ENCODE measurements around the gene XPR1. TPM values are rescaled to one million over a fixed set of nuclear protein-coding genes. Genes with fewer than 3 reads are reported as not detected.

The XPR1 gene
- total RNA-seq, 1 donor from 2014 or later = 71.8 TPM

- DNase-seq (ENCODE audit: low spot score) = no peak
- Mint-ChIP-seq H3K27ac (ENCODE audit: unreplicated experiment) (no peak overlapping the region), H3K36me3 (ENCODE audit: low read depth, unreplicated experiment) (no peaks in the 10 kb centered on the region), H3K27me3 (ENCODE audit: unreplicated experiment) (peaks cover 2% of the 10 kb centered on the region), H3K4me1 (ENCODE audit: unreplicated experiment) (peaks cover 19% of the 10 kb centered on the region), H3K4me3 (ENCODE audit: unreplicated experiment) (no peak overlapping the region), H3K9me3 (ENCODE audit: unreplicated experiment) (no peaks in the 10 kb centered on the region)
- TF ChIP-seq CTCF (IDR thresholded peaks at IDR 0.05; ENCODE audit: unreplicated experiment) = no peak
These were observed 1.5 kb downstream of the XPR1 start for GRCh38 chr1:180633057-180634056.

GRCh38 chr1:180636138-180636537 lies 4.3 kb downstream of the XPR1 start:
- no peaks in the 10 kb centered on the region for H3K27me3 Mint-ChIP-seq (ENCODE audit: unreplicated experiment)
- no peak for DNase-seq (ENCODE audit: low spot score)
- peaks cover 14% of the 10 kb centered on the region for H3K4me1 Mint-ChIP-seq (ENCODE audit: unreplicated experiment)
- no peak for TF ChIP-seq CTCF (IDR thresholded peaks at IDR 0.05; ENCODE audit: unreplicated experiment)
- no peaks in the 10 kb centered on the region for H3K36me3 Mint-ChIP-seq (ENCODE audit: low read depth, unreplicated experiment)
- no peak overlapping the region for H3K4me3 Mint-ChIP-seq (ENCODE audit: unreplicated experiment)
- H3K27ac Mint-ChIP-seq (ENCODE audit: unreplicated experiment) = no peak overlapping the region
- H3K9me3 Mint-ChIP-seq (ENCODE audit: unreplicated experiment) = no peaks in the 10 kb centered on the region

DNA sequence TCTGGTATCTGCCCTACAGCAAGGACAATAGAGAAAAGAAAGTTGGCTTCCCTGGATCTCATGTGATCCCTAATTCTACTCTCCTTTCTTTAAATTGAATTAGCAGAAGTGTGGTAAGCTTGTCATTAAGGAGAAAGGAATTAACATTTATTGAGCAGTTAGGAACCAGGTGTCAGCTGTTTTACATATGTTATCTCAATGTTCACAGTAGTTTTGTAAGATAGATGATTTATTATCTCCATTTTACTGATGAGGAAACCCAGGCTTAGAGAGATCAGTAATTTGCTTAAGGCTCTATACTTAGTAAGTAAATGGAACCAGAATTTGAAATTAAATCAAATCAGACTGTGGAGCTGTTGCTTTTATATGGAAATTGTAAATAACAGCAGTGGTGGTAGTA lies 8.0 kb downstream of the XPR1 start:
- no peaks in the 10 kb centered on the region for H3K27me3 Mint-ChIP-seq (ENCODE audit: unreplicated experiment)
- H3K27ac Mint-ChIP-seq (ENCODE audit: unreplicated experiment) = no peak overlapping the region
- DNase-seq (ENCODE audit: low spot score) = no peak
- H3K36me3 Mint-ChIP-seq (ENCODE audit: low read depth, unreplicated experiment) = no peaks in the 10 kb centered on the region
- no peak overlapping the region for H3K4me3 Mint-ChIP-seq (ENCODE audit: unreplicated experiment)
- peaks cover 14% of the 10 kb centered on the region for H3K4me1 Mint-ChIP-seq (ENCODE audit: unreplicated experiment)
- no peaks in the 10 kb centered on the region for H3K9me3 Mint-ChIP-seq (ENCODE audit: unreplicated experiment)
- TF ChIP-seq CTCF (IDR thresholded peaks at IDR 0.05; ENCODE audit: unreplicated experiment) = no peak

- DNase-seq (ENCODE audit: low spot score) = no peak
- peaks cover 16% of the 10 kb centered on the region for H3K4me1 Mint-ChIP-seq (ENCODE audit: unreplicated experiment)
- no peak overlapping the region for H3K27ac Mint-ChIP-seq (ENCODE audit: unreplicated experiment)
- no peak for TF ChIP-seq CTCF (IDR thresholded peaks at IDR 0.05; ENCODE audit: unreplicated experiment)
- no peaks in the 10 kb centered on the region for H3K9me3 Mint-ChIP-seq (ENCODE audit: unreplicated experiment)
- no peak overlapping the region for H3K4me3 Mint-ChIP-seq (ENCODE audit: unreplicated experiment)
- H3K27me3 Mint-ChIP-seq (ENCODE audit: unreplicated experiment) = no peaks in the 10 kb centered on the region
- H3K36me3 Mint-ChIP-seq (ENCODE audit: low read depth, unreplicated experiment) = no peaks in the 10 kb centered on the region
These were observed 8.7 kb downstream of the XPR1 start for GRCh38 chr1:180640531-180640949.

- no peak overlapping the region for H3K4me3 Mint-ChIP-seq (ENCODE audit: unreplicated experiment)
- peaks cover 4% of the 10 kb centered on the region for H3K36me3 Mint-ChIP-seq (ENCODE audit: low read depth, unreplicated experiment)
- no peak for DNase-seq (ENCODE audit: low spot score)
- H3K27ac Mint-ChIP-seq (ENCODE audit: unreplicated experiment) = no peak overlapping the region
- H3K9me3 Mint-ChIP-seq (ENCODE audit: unreplicated experiment) = no peaks in the 10 kb centered on the region
- TF ChIP-seq CTCF (IDR thresholded peaks at IDR 0.05; ENCODE audit: unreplicated experiment) = no peak
- H3K27me3 Mint-ChIP-seq (ENCODE audit: unreplicated experiment) = no peaks in the 10 kb centered on the region
- peaks cover 14% of the 10 kb centered on the region for H3K4me1 Mint-ChIP-seq (ENCODE audit: unreplicated experiment)
These were observed 9.8 kb downstream of the XPR1 start for GRCh38 chr1:180641662-180642061.

Data from endothelial cell (in vitro differentiated cells).